GM18507 (cell line): ENCODE data around the gene YY1.

Experiments used
- DNase-seq: peaks from one replicate; pipeline ENCODE4 v3.0.0; 2011; ENCODE audit warnings: low read depth; ENCODE audit not compliant: insufficient read length; ENCODE audit errors: extremely low spot score
- FAIRE-seq: peaks from 2 replicates; lab custom pipeline; 2011; peaks lifted over from hg19 to GRCh38; lab: Jason Lieb, UNC

The YY1 gene

GRCh38 chr14:100239211-100239839, 381 bp downstream of the YY1 start:
- no peak for FAIRE-seq

DNA sequence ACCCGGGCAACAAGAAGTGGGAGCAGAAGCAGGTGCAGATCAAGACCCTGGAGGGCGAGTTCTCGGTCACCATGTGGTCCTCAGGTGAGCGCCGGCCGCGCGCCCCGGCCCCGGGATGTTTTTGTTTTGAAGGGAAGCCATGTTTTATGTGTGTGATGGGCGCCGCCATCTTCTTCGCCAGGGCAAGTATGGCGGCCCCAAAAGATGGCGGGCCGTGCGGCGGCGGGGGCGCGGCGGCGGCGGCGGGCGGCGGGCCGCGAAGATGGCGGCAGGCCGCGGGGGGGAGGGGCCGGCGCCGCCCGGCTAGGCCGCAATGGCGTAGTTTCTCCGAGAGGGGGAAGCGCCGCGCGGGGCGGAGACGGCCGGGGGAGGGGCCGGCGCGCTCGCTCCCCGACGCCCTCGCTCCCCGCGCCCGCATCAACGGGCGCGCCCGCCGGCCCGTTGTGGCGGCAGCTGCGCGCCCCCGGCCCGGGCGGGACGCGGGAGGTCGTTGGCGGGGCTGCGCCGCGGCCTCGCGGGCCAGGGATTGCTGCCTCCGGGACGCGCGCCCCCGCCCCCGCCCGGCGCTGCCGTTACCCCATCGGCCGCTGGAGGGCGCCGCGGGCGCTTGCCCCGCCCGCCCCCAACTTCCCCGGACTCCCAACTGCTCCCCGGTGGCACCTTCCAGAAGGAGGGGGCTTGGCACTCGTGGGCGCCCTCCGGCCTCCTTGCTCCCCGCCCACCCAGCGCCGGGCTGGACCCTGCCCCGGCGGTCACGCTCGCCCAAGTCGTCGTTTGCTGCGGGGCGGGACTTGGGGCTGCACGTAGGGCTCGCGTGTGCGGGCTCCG, 1.1 kb downstream of the YY1 start:
- peak; percentile 15 for FAIRE-seq

More at GRCh38 chr14:100239211-100239839, 381 bp downstream of the YY1 start:
- no peak for DNase-seq

DNA sequence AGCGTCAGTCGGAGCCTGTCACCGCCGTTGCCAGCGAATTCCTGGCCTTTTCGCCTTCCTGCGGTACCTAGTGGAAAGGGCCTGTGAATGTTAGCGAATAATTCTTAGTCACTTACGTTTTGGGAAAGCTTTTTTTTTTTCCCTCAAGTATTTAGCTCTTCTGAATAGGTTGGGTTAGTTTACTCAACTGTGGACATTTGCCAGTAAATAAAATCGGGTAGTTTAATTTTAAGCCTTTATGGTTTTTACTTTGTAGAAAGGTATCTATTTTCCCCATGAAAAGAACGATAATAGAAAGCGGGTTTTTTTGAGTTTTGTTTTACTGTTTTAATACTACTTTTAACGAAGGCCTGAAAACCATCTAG, 1.7 kb downstream of the YY1 start:
- no peak for DNase-seq
- peak; percentile 26 for FAIRE-seq

More for the DNA sequence above, 1.1 kb downstream of the YY1 start:
- DNase-seq, result peak; percentile 60

GRCh38 chr14:100241279-100241678, 2.3 kb downstream of the YY1 start:
- no peak for DNase-seq
- no peak for FAIRE-seq

GRCh38 chr14:100243020-100243419, 4.1 kb downstream of the YY1 start:
- DNase-seq (no peak), FAIRE-seq (peak; percentile 45)

DNA sequence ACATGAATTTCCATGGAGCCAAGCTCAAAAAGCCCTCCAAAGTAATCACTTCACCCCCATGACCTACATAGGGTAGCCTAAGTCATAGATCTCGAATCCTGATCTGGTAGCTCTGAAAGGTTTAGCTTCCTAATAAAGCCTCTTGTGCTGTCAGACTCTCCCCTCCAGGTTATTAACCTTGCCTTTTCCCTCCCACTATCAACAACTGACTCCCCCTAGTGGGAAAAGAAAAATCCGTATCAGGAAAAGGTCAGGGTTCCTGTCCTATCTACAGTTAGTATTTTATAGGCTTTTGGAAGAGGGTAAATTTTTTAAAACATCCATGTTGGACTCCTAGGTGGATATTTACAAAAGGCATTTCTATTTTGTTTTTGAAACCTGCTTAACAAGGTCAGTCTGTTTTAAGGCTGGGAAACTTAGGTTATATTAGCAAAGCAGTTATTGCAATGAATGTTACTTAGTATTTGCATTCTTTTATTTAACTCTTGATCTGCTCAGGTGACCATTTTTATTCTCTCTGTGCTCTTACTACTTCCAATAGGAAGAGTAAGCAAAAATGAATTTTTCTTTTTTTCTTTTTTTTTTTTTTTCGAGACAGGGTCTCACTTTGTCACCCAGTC, 8.0 kb downstream of the YY1 start:
- peak; percentile 70 for FAIRE-seq
- no peak for DNase-seq

DNA sequence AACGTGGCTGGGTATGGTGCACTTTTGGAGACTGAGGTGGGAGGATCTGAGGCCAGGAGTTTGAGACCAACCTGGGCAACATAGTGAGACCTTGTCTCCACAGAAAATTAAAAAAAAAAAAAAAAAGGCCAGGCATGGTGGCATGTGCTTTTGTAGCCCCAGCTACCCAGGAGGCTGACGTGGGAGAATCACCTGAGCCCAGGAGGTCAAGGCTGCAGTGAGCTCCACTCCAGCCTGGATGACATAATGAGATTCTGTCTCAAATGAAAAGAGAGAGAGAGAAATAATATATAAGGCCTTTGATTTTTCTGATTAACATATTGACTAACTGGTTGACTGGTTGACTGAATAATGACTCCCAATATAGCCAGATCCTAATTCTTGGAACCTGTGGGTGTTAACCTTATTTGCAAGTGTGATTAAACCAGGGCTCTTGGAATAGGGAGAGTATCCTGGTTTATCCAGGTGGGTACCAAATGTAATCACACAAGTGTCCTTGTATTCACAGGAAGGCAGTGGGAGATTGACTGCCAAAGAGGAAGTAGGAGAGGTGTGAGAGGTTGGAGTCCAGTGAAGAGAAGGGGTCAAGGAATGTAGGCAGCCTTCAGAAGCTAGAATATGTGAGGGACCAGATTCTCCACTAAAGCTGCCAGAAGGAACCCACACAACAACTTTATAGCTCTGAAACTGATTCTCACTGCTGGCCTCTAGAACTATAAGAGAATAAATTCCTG, 12.0 kb downstream of the YY1 start:
- no peak for FAIRE-seq

GRCh38 chr14:100252684-100253083, 13.7 kb downstream of the YY1 start:
- no peak for DNase-seq
- no peak for FAIRE-seq

More for the DNA sequence above, 12.0 kb downstream of the YY1 start:
- no peak for DNase-seq

GRCh38 chr14:100256339-100256895, 17.5 kb downstream of the YY1 start:
- DNase-seq (no peak), FAIRE-seq (peak; percentile 86)

GRCh38 chr14:100261621-100262020, 22.7 kb downstream of the YY1 start:
- DNase-seq (no peak), FAIRE-seq (no peak)

DNA sequence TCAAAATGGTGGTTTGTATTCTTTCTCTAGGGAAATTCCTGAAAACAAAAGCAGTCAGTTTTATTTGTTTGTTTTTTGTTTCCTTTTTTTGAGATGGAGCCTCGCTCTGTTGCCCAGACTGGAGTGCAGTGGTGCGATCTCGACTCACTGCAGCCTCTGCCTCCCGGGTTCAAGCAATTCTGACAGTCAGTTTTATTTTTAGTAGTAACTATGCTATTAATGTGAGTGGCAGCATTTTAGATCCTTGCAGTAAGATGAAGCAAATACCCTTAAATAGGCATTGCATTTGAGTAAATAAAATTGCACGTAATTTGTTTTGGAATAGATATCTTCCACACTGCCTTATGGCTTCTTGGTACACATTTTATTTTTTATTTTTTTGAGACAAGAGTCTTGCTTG, 23.6 kb downstream of the YY1 start:
- FAIRE-seq, result no peak
- no peak for DNase-seq

DNA sequence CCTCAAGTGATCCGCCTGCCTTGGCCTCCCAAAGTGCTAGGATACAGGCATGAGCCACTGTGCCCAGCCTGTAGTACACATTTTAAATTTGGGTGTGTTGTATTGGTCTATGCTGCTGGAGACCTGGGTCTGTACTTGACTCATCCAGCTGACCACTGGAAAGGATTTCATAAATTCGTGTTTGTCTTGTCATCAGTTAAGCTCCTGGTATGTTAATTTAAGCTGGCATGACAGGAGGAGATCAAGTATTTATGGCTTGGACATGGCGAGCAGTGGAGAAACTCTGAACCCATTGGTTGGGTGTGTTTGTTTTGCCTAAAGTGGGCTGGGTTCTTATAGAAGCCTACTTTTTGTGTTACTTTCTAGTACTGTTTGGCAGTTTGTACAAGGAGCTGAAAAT, 24.2 kb downstream of the YY1 start:
- DNase-seq (no peak), FAIRE-seq (no peak)

DNA sequence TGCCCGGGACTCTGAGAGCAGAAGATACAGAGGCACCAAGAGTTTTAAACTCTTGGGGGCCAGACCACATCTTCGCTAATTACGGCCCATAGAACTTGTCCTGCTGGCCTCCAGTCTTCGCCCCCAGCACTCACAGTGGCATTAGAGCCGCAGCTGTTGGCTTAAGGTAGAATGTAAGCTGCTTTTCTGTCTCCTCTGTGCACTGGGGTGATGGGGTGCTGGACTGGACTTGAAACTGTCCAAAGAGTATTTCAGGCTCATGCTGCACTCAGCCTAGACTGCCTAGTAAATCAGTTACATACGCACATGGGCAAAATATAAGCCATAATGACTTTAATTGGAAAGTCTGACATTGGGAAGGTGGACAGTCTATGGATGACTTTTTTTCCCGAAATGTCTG, 29.0 kb downstream of the YY1 start:
- FAIRE-seq (no peak), DNase-seq (no peak)

DNA sequence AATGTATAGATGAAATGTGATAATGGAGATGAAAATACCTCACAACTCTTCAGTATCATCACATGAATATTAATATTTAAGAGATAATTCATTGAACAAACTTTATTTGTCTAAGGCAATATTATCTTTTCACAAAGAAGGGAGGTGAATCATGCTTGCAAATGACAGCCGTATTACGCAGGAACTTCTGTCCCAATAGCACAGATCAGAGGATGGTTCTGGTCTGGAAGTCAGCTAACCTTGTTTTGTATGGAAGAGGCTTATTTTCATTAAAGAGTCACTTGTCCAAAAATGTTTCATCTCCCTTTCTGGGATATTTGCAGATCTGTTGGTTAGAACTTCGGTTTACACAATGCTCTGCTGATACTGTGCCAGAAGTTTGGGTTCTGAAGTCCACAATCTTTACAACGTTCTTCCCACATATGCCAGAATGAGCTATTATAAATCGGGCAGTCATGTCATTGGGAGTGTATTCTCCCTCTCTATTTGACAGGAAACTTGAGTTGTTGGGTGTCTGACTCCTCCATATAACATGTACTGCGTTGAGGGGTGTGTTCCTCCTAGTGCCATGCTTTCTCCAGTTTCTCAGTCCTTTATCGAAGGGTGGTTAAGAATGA, 29.8 kb downstream of the YY1 start:
- no peak for FAIRE-seq
- DNase-seq, result no peak

DNA sequence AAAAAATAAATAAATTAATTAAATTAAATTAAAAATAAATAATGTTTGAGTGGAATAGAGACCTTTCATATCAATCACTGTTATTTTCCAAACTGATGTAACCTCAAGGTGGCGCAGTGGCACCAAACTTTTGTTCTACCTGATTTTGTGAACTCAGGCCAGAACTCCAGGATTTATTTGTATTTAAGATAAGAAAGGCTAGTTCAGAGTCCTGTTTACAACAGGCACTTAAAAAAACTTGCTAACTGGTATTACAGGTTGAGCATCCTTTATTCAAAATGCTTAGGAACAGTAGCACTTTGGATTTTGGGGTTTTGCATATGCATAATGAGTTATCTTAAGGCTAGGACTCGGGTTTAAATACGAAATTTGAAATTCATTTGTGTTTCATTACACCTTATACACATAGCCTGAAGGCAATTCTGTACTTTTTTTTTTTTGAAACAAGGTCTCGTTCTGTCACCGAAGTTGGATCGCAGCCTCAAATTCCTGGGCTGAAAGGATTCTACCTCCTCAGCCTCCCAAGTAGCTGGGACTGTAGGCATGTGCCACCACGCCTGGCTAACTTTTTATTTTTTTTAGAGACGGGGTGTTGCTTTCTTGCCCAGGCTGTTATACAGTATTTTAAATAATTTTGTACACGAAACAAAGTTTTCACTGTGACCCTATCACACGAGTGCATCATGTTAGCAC, 32.4 kb downstream of the YY1 start:
- FAIRE-seq (no peak), DNase-seq (no peak)

- DNase-seq, result no peak
- FAIRE-seq, result no peak
These were observed 35.3 kb downstream of the YY1 start for GRCh38 chr14:100274250-100274649.

DNA sequence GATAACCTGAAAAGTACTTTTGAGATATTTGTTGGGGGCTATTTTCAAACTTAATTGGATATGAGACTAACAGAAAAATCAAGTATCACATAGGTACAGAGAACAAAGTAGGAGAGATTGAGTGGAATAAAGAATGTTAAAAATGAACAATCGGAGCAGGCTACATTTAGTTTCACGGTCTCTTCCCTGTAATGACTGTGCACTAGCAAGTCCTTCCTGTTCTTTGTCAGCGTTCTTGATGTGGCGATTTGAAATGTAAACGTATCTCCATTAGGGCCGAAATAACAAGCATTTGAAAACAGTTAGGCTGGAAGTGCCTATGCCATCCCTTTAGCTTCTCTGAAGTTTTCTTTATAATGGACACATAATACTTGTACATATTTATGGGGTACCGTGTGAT, 36.3 kb downstream of the YY1 start:
- DNase-seq, result no peak
- FAIRE-seq, result no peak

DNA sequence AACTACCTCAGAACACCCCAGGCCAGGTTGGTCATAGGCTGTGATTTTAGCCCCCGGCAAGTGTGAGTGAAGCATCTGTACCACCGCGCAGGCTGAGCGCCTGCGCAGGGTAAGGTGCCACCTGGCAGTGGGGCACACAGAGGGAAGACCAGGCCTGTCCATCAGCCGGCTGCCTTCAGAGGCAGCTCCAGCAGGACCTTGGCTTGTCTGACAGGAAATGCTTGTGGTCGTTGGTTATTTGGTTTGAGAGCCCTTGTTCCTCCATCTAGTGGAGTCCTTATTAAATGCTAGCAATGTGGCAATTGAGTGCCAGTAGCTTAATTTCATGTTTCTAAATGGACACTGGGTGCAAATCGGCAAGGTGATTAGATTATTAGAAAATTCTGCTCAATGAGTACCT, 39.8 kb downstream of the YY1 start:
- DNase-seq (no peak), FAIRE-seq (peak; percentile 62)

- no peak for FAIRE-seq
These were observed 40.2 kb downstream of the YY1 start for GRCh38 chr14:100279133-100279532.

More at GRCh38 chr14:100279133-100279532, 40.2 kb downstream of the YY1 start:
- no peak for DNase-seq
